Renal cortex interstitium (tissue), 15 donors: ENCODE measurements around the gene TSC1. TPM values are rescaled to one million over a fixed set of nuclear protein-coding genes. Genes with fewer than 3 reads are reported as not detected.
"Not testable (repeated sequence)": the region's sequence is repeated elsewhere in the genome, so short reads cannot be mapped to it uniquely, and the experiment has no call there.

Source experiments
- DNase-seq, 11 donors: peaks; one replicate each; pipeline ENCODE4 v3.0.0-alpha.2; 2013; ENCODE audit warnings: low read depth in 9 of 11, low spot score in 4 of 11; ENCODE audit errors: extremely low read depth in 1 of 11
- long read RNA-seq, 16 experiments: transcript quantifications; one replicate each; lab custom pipeline, GENCODE V29; 2026
- polyA plus RNA-seq, 3 donors: library from polyadenylated mRNA; unstranded; fragments of 120-200 nt; gene quantifications; one replicate each; pipeline ENCODE4 v1.2.1, GENCODE V29; 2013; ENCODE audit not compliant: insufficient read length in 3 of 3

Gene TSC1
- 10 to 100 TPM; 41.7 to 65.4 (median 45.4) TPM for polyA plus RNA-seq
- long read RNA-seq, donor 1, partial matches to known transcripts = 0 of 3 reads
- long read RNA-seq, donor 1, other reads (novel, unspliced or antisense) = 0 of 3 reads
- long read RNA-seq, donor 2, partial matches to known transcripts = 0 of 3 reads
- long read RNA-seq, donor 2, other reads (novel, unspliced or antisense) = 0 of 3 reads
- long read RNA-seq, donor 3, full-length matches to known transcripts = 6 of 6 reads
- long read RNA-seq, donor 3, partial matches to known transcripts = 0 of 6 reads
- long read RNA-seq, donor 3, other reads (novel, unspliced or antisense) = 0 of 6 reads
- long read RNA-seq, donor 4, partial matches to known transcripts = 0 of 2 reads
- long read RNA-seq, donor 4, other reads (novel, unspliced or antisense) = 0 of 2 reads
- long read RNA-seq, donor 5 = 0 reads
- long read RNA-seq, donor 6, partial matches to known transcripts = 0 of 5 reads
- long read RNA-seq, donor 6, other reads (novel, unspliced or antisense) = 0 of 5 reads
- long read RNA-seq, donor 7, partial matches to known transcripts = 0 of 2 reads
- long read RNA-seq, donor 7, other reads (novel, unspliced or antisense) = 0 of 2 reads
- long read RNA-seq, donor 8, partial matches to known transcripts = 0 of 6 reads
- long read RNA-seq, donor 8, other reads (novel, unspliced or antisense) = 0 of 6 reads
- long read RNA-seq, donor 9, partial matches to known transcripts = 0 of 1 reads
- long read RNA-seq, donor 9, other reads (novel, unspliced or antisense) = 0 of 1 reads
- long read RNA-seq, donor 10, partial matches to known transcripts = 0 of 5 reads
- long read RNA-seq, donor 10, other reads (novel, unspliced or antisense) = 0 of 5 reads
- long read RNA-seq, donor 11, full-length matches to known transcripts = 3 of 3 reads
- long read RNA-seq, donor 11, partial matches to known transcripts = 0 of 3 reads
- long read RNA-seq, donor 11, other reads (novel, unspliced or antisense) = 0 of 3 reads
- long read RNA-seq, donor 12, partial matches to known transcripts = 0 of 2 reads
- long read RNA-seq, donor 12, other reads (novel, unspliced or antisense) = 0 of 2 reads
- long read RNA-seq, donor 13 = 0 reads
- long read RNA-seq, donor 14, full-length matches to known transcripts = 3 of 3 reads
- long read RNA-seq, donor 14, partial matches to known transcripts = 0 of 3 reads
- long read RNA-seq, donor 14, other reads (novel, unspliced or antisense) = 0 of 3 reads
- long read RNA-seq, donor 15, full-length matches to known transcripts = 2 of 2 reads
- long read RNA-seq, donor 15, partial matches to known transcripts = 0 of 2 reads
- long read RNA-seq, donor 15, other reads (novel, unspliced or antisense) = 0 of 2 reads
- long read RNA-seq, donor 16, full-length matches to known transcripts = 19 of 24 reads
- long read RNA-seq, donor 16, partial matches to known transcripts = 5 of 24 reads
- long read RNA-seq, donor 16, other reads (novel, unspliced or antisense) = 0 of 24 reads

DNA sequence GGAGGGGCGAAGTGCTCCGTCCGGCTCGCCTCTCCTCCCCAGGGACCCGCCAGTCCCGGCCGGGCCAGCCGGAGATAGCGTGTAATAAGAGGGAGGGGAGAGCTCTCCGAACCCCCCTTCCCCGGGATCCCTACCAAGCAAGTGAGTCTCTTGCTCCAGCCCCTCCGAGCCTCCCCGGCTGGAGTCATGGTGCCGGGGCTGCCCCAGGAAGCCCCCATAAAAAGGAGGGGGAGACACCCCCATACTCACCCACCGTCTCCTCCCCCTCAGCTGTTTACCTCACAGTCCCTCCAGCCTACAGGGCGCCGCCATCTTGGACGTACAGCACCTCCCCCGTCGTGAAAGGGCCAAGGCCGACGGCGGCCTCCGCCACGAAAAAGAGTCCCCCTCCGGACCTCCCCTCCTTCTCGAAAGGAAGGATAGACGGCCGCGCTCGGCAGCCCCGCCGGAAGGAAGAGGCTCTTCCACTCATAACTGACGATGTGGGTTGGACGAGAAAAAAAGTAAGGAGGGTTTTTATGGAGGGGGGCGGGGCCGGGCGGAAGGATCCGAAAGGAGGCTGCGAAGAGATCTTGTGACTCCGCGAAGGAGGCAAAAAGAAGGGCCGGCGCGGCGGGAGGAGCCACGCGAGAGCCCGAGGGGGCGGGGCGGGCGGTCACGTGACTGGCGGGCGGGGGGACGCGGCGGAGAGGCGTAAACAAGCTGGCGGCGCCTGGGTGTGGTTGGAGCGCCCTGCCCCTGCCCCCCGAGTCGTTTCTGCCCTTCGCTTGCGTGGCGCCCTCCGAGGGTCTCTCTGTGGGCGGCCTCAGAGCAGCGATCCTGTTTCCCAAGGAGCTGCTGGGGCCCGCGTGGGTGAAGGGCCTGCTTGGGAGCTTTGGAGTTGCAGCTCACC is at the start of gene TSC1:
Gene TSC1 (minus strand): TSS at position 323 of the 892 bp plus-strand sequence. CDS start 15,744 bp downstream, outside the sequence.
- peak; percentile 80 to 95 (median 90) for DNase-seq

GRCh38 chr9:132993511-132993939 is 49.1 kb upstream of the TSC1 start:
- no peak for DNase-seq

DNA sequence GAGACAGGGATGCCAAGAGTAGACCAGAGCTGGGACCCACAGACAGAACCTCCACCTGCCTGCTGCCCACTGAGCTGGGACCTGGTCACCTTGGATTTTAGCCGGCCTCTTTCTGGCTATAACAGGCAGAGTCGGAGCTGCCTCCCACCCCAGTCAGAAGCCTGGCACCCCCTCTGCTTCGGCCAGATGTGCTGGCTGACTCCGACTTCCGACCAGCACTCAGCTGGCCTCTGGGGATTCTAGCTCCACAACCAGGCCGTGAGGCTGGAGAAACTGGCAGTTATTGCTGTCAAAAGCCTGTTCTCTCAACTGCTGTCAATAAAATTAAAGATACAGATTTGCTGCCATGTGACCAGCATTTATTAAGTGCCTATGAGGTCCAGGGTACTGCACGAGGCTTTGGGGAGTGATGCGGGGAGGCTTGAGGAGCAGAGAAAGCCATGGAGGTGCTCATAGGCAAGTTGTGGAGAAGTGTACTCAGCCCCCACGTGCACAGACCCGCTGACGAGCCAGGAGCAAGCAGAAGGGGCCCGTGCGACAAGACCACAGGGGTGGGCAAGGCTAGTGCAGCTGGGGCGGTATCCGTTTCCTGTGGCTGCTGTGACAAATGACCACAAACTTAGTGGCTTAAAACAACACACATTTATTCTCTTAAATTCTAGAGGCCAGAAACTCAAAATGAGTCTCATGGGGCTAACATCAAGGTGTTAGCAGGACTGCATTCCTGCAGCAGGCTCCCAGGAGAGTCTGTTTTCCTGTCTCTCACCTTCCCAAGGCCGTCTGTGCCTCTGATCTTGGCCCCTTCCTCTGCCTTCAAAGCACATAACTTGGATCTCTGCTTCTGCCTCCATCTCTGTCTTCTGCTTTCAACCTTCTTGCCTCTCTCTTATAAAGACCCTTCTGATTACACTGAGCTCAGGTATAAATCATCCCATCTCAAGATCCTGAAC is 47.2 kb upstream of the TSC1 start:
- no peak for DNase-seq

GRCh38 chr9:132990781-132991180 is 46.4 kb upstream of the TSC1 start:
- no peak for DNase-seq

GRCh38 chr9:132989998-132990557 is 45.7 kb upstream of the TSC1 start:
- DNase-seq = not testable (repeated sequence)

DNA sequence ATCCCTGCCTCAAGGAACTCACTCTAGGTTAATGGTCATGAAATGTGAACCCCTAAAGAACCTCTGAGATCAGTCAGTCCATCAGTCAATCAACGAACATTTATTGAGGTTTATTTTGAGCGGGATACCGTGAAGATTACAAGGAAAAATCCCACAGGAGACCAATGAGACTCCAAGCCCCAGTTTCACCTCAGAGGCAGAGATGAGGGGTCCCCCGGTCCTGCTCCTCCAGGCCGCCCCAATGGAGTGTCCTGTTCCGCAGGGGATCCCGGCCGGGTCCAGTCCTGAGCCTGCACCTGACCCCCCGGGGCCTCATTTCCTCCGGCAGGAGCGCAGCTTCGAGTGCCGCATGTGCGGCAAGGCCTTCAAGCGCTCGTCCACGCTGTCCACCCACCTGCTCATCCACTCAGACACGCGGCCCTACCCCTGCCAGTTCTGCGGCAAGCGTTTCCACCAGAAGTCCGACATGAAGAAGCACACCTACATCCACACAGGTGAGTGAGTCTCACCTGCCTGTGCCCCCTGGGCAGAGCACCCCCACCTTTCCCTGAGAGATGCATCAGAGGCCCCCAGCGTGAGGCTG is 45.1 kb upstream of the TSC1 start:
- no peak for DNase-seq

GRCh38 chr9:132989014-132989310 is 44.5 kb upstream of the TSC1 start:
- DNase-seq = no peak

- no peak for DNase-seq
Measured at GRCh38 chr9:132988244-132989013, 44.0 kb upstream of the TSC1 start.

GRCh38 chr9:132986640-132987620 is 42.5 kb upstream of the TSC1 start:
- no peak for DNase-seq

DNA sequence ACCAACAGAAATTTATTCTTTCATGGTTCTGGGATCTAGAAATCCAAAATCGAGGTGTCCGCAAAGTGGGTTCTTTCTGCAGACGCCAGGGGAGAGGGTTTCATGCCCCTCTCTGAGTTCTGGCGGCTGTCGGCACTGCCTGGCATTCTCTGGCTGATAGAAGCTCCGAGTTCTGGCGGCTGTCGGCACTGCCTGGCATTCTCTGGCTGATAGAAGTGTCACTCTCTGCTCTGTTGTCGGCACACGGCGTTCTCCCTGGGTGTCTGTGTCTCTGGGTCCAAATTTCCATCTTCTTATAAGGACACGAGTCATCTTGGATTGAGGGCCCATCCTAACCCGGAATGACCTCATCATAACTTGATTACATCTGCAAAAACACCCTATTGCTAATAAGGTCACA is 41.7 kb upstream of the TSC1 start:
- DNase-seq = no peak

GRCh38 chr9:132985489-132985888 is 41.1 kb upstream of the TSC1 start:
- DNase-seq = no peak

GRCh38 chr9:132985071-132985350 is 40.6 kb upstream of the TSC1 start:
- no peak for DNase-seq

DNA sequence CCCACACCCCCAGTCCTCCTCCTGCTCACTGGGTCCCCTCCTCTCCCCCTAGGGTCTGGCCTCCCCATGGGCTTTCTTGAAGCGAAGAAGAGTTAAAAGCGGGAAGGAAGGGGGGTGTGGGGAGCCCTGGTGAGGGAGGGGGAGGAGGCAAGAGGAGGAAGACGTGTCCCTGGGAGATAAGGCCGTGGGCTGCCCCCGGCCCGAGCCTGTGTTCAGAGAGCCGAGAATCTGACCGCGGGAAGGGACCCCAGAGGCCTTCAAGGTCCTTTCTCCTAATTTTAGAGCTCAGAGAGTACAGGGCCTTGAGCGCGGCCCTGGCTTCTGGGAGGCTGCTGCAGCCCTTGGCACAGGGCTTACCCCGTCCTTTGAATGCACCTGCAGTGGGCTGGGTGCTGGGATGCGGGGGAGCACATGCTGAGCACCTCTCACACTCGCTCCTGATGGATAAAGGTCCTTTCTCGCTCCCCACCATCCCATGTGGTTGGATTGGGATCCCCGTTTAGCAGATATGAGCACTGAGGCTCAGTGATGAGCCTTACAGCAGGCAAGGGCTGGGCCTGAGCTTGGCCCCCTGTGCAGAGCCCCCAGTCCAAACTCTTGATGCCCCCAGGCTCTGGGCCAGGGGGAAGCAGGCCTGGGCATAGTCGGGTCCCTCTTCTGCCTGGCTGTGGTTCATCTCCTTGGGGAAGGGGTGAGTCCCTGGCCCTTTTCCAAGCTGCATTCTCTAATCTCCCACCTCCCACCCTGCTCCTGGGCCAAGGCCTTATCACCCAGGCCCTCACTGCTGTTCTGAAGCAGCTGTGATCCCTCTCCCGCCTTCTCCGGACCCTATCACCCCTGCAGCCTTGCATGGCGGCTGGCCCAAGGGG is 40.0 kb upstream of the TSC1 start:
- no peak for DNase-seq
